Muscle layer of colon (tissue), 2 donors: Measurements from ENCODE around the gene TCEAL6.
"Not testable (repeated sequence)": the region's sequence is repeated elsewhere in the genome, so short reads cannot be mapped to it uniquely, and the experiment has no call there.

Experiments used
- H3K27ac ChIP-seq: one replicate; pipeline ENCODE4 v1.7.0; 2013; ENCODE audit warnings: low read depth, mild to moderate bottlenecking, low read length, moderate library complexity
- H3K27me3 ChIP-seq, 2 donors: one replicate each; pipeline ENCODE4 v1.7.0; 2013; ENCODE audit warnings: low read length in 2 of 2, mild to moderate bottlenecking in 2 of 2; ENCODE audit not compliant: insufficient read depth in 2 of 2, control insufficient read depth in 1 of 2
- H3K36me3 ChIP-seq: one replicate; pipeline ENCODE4 v1.7.0; 2013; ENCODE audit warnings: mild to moderate bottlenecking, low read length; ENCODE audit not compliant: insufficient read depth
- H3K4me1 ChIP-seq: one replicate; pipeline ENCODE4 v1.7.0; 2013; ENCODE audit warnings: mild to moderate bottlenecking, low read length; ENCODE audit not compliant: insufficient read depth
- H3K4me3 ChIP-seq, 2 donors: one replicate each; pipeline ENCODE4 v1.7.0; 2013; ENCODE audit warnings: low read length in 2 of 2, low read depth in 1 of 2, mild to moderate bottlenecking in 1 of 2, moderate library complexity in 1 of 2
- H3K9ac ChIP-seq: one replicate; pipeline ENCODE4 v1.7.0; 2013; ENCODE audit warnings: low read length
- H3K9me3 ChIP-seq: one replicate; pipeline ENCODE4 v1.7.0; 2013; ENCODE audit warnings: mild to moderate bottlenecking, low read length
- donor health status: abdominal sarcoma.
- donor health status: Adenocarcinoma of cecum.

The TCEAL6 gene

GRCh38 chrX:102142274-102142673 is at the start of gene TCEAL6:
Gene TCEAL6 (minus strand): TSS chrX:102142481.
- not testable (repeated sequence) for H3K36me3 ChIP-seq, H3K27ac ChIP-seq, H3K4me1 ChIP-seq, H3K9ac ChIP-seq, H3K4me3 ChIP-seq, H3K9me3 ChIP-seq
- H3K27me3 ChIP-seq = peaks cover 12% of the 10 kb centered on the region in 2 donors

- H3K9ac ChIP-seq = no peak overlapping the region
- no peak overlapping the region for H3K4me3 ChIP-seq
- no peaks in the 10 kb centered on the region for H3K27me3 ChIP-seq
- H3K36me3 ChIP-seq = no peaks in the 10 kb centered on the region
- H3K27ac ChIP-seq = no peak overlapping the region
- H3K4me1 ChIP-seq = no peaks in the 10 kb centered on the region
- no peaks in the 10 kb centered on the region for H3K9me3 ChIP-seq
Measured at GRCh38 chrX:102185967-102186720, 43.9 kb upstream of the TCEAL6 start.

GRCh38 chrX:102155806-102156179 is 13.5 kb upstream of the TCEAL6 start, which contains the start of gene BEX5:
Gene BEX5 (minus strand): TSS chrX:102155977. CDS start chrX:102154265, 1,712 bp downstream.
- Histone ChIP-seq H3K36me3 (no peaks in the 10 kb centered on the region), H3K4me3 (peak within 1 kb of the TSS; percentile 38 to 50), H3K27ac (no peak within 1 kb of the TSS), H3K9ac (no peak within 1 kb of the TSS), H3K27me3 (peaks cover 11 to 26% of the 10 kb centered on the region in 2 donors), H3K9me3 (no peaks in the 10 kb centered on the region), H3K4me1 (no peaks in the 10 kb centered on the region)

GRCh38 chrX:102154900-102155805 is 12.9 kb upstream of the TCEAL6 start:
- no peaks in the 10 kb centered on the region for H3K4me1 ChIP-seq
- peaks cover 11 to 28% of the 10 kb centered on the region in 2 donors for H3K27me3 ChIP-seq
- no peaks in the 10 kb centered on the region for H3K36me3 ChIP-seq
- H3K4me3 ChIP-seq = peak overlapping the region; percentile 38 to 50
- no peaks in the 10 kb centered on the region for H3K9me3 ChIP-seq
- no peak overlapping the region for H3K9ac ChIP-seq
- H3K27ac ChIP-seq = no peak overlapping the region

GRCh38 chrX:102154218-102154860 is 12.1 kb upstream of the TCEAL6 start:
- H3K4me1 ChIP-seq = no peaks in the 10 kb centered on the region
- H3K27me3 ChIP-seq = peaks cover 11 to 30% of the 10 kb centered on the region in 2 donors
- no peak overlapping the region for H3K4me3 ChIP-seq
- no peak overlapping the region for H3K9ac ChIP-seq
- H3K36me3 ChIP-seq = no peaks in the 10 kb centered on the region
- no peak overlapping the region for H3K27ac ChIP-seq
- no peaks in the 10 kb centered on the region for H3K9me3 ChIP-seq

GRCh38 chrX:102141631-102142030 is 650 bp downstream of the TCEAL6 start:
- peaks cover 12% of the 10 kb centered on the region in 2 donors for H3K27me3 ChIP-seq
- H3K4me3 ChIP-seq, H3K4me1 ChIP-seq, H3K9me3 ChIP-seq, H3K27ac ChIP-seq, H3K36me3 ChIP-seq, H3K9ac ChIP-seq: not testable (repeated sequence)

- H3K9me3 ChIP-seq, H3K4me1 ChIP-seq, H3K36me3 ChIP-seq, H3K9ac ChIP-seq, H3K27ac ChIP-seq, H3K4me3 ChIP-seq: not testable (repeated sequence)
- peaks cover 12% of the 10 kb centered on the region in 2 donors for H3K27me3 ChIP-seq
Measured at GRCh38 chrX:102140876-102141275, 1.4 kb downstream of the TCEAL6 start.

- H3K4me1 ChIP-seq = no peaks in the 10 kb centered on the region
- H3K9me3 ChIP-seq = no peaks in the 10 kb centered on the region
- H3K27me3 ChIP-seq = peaks cover under 1 to 12% of the 10 kb centered on the region in 2 donors
- no peak overlapping the region for H3K9ac ChIP-seq
- H3K36me3 ChIP-seq = no peaks in the 10 kb centered on the region
- H3K27ac ChIP-seq = no peak overlapping the region
- H3K4me3 ChIP-seq = no peak overlapping the region
Measured at GRCh38 chrX:102138064-102138463, 4.2 kb downstream of the TCEAL6 start.

GRCh38 chrX:102129473-102129872 is 12.8 kb downstream of the TCEAL6 start:
- H3K36me3 ChIP-seq = no peaks in the 10 kb centered on the region
- no peak overlapping the region for H3K9ac ChIP-seq
- peaks cover 0 to 3% of the 10 kb centered on the region in 2 donors for H3K27me3 ChIP-seq
- H3K4me1 ChIP-seq = no peaks in the 10 kb centered on the region
- no peak overlapping the region for H3K27ac ChIP-seq
- no peak overlapping the region for H3K4me3 ChIP-seq
- H3K9me3 ChIP-seq = no peaks in the 10 kb centered on the region

- Histone ChIP-seq H3K27ac (peak overlapping the region; percentile 56), H3K36me3 (no peaks in the 10 kb centered on the region), H3K4me1 (no peaks in the 10 kb centered on the region), H3K9ac (no peak overlapping the region), H3K27me3 (peaks cover 0 to 3% of the 10 kb centered on the region in 2 donors), H3K9me3 (no peaks in the 10 kb centered on the region), H3K4me3 (no peak overlapping the region)
Measured at GRCh38 chrX:102126863-102127262, 15.4 kb downstream of the TCEAL6 start.

- not testable (repeated sequence) for H3K27me3 ChIP-seq, H3K36me3 ChIP-seq, H3K9me3 ChIP-seq, H3K4me3 ChIP-seq, H3K4me1 ChIP-seq, H3K9ac ChIP-seq
- H3K27ac ChIP-seq = peak overlapping the region; percentile 56
Measured at GRCh38 chrX:102126080-102126818, 16.0 kb downstream of the TCEAL6 start.
